ENCODE measurements around the gene NXPE1. TPM values are rescaled to one million over a fixed set of nuclear protein-coding genes. Genes with fewer than 3 reads are reported as not detected.
"Not testable (repeated sequence)": the region's sequence is repeated elsewhere in the genome, so short reads cannot be mapped to it uniquely, and the experiment has no call there.

The NXPE1 gene
- total and polyA plus RNA-seq, 9 of the 15 experiments (the other 6 are each of a cell fraction or from before 2014, with no cell fraction given) = not detected

- Histone ChIP-seq H2AFZ (ENCODE audit: low read depth, low read length) (no peak overlapping the region), H3K9ac (ENCODE audit: insufficient read depth in 1 of 2, low read depth in 2 of 2, low read length in 2 of 2) (no peak overlapping the region), H3K4me1 (replicated peaks in 1 of 2; ENCODE audit: control insufficient read depth in 2 of 2, insufficient read depth in 2 of 2, low read length in 2 of 2) (no peaks in the 10 kb centered on the region), H3K9me3 (replicated peaks; ENCODE audit: control insufficient read depth, insufficient read depth, low read depth, low read length) (peaks cover 11% of the 10 kb centered on the region), H4K20me1 (replicated peaks; ENCODE audit: control insufficient read depth, insufficient read depth, low read length) (no peaks in the 10 kb centered on the region), H3K4me3 (no peak overlapping the region), H3K9me1 (ENCODE audit: control insufficient read depth, insufficient read depth, low read length) (no peaks in the 10 kb centered on the region), H3K4me2 (ENCODE audit: insufficient read depth, low read length) (no peak overlapping the region), H3K27ac (ENCODE audit: extremely low read depth, low read depth, low read length) (no peak overlapping the region), H3K27me3 (ENCODE audit: control insufficient read depth in 2 of 2, insufficient read depth in 2 of 2, low read length in 2 of 2) (no peaks in the 10 kb centered on the region), H3K36me3 (ENCODE audit: control insufficient read depth, insufficient read depth, low read length) (no peaks in the 10 kb centered on the region), H3K79me2 (ENCODE audit: control insufficient read depth, insufficient read depth, low read length) (no peaks in the 10 kb centered on the region)
- POLR2A ChIA-PET = no interaction called here
- in situ Hi-C loops (cut with MboI) = no loop called here
- FAIRE-seq (no peak), DNase-seq (ENCODE audit: extremely low read depth in 1 of 4, low spot score in 3 of 4) (no peak), ATAC-seq (no peak)
- WGBS (ENCODE audit: insufficient coverage, low coverage, missing lambda C conversion rate) = under 1% methylated on average over 9 of the region's 9 CpGs
- CTCF ChIA-PET (ENCODE audit: low intra/inter-chr PET ratio) = no interaction called here
- TF ChIP-seq MBD1 (CRISPR knock-in tag; IDR thresholded peaks at IDR 0.05) (no peak), HNRNPLL (IDR thresholded peaks at IDR 0.05; ENCODE audit: low read depth, low read length, poor library complexity, severe bottlenecking) (no peak), ARID1B (IDR thresholded peaks at IDR 0.05) (no peak), ZNF398 (CRISPR knock-in tag; IDR thresholded peaks at IDR 0.05) (no peak), MED1 (CRISPR knock-in tag; IDR thresholded peaks at IDR 0.05; ENCODE audit: borderline replicate concordance) (no peak), ELF4 (CRISPR knock-in tag; IDR thresholded peaks at IDR 0.05) (no peak), MNT (conservative IDR thresholded peaks at IDR 0.05) (no peak), VEZF1 (CRISPR knock-in tag; IDR thresholded peaks at IDR 0.05) (no peak), KDM4B (IDR thresholded peaks at IDR 0.05; ENCODE audit: borderline replicate concordance in 2 of 2, low read depth in 1 of 2) (no peak)
- intact Hi-C loops (cut with micrococcal nuclease) = no loop called here
- no TSS peak for BruUV-seq (replicated peaks)
Measured at GRCh38 chr11:114609429-114609828, 49.7 kb upstream of the NXPE1 start.

- in situ Hi-C loops (cut with MboI); H3K9me1 ChIP-seq (ENCODE audit: control insufficient read depth, insufficient read depth, low read length); H3K4me1 ChIP-seq (replicated peaks in 1 of 2; ENCODE audit: control insufficient read depth in 2 of 2, insufficient read depth in 2 of 2, low read length in 2 of 2); FAIRE-seq; H3K4me3 ChIP-seq; H3K36me3 ChIP-seq (ENCODE audit: control insufficient read depth, insufficient read depth, low read length); H3K9ac ChIP-seq (ENCODE audit: insufficient read depth in 1 of 2, low read depth in 2 of 2, low read length in 2 of 2); CTCF ChIA-PET (ENCODE audit: low intra/inter-chr PET ratio); H2AFZ ChIP-seq (ENCODE audit: low read depth, low read length); POLR2A ChIA-PET; H3K27me3 ChIP-seq (ENCODE audit: control insufficient read depth in 2 of 2, insufficient read depth in 2 of 2, low read length in 2 of 2); ATAC-seq; H3K79me2 ChIP-seq (ENCODE audit: control insufficient read depth, insufficient read depth, low read length); H3K4me2 ChIP-seq (ENCODE audit: insufficient read depth, low read length); intact Hi-C loops (cut with micrococcal nuclease); H3K27ac ChIP-seq (ENCODE audit: extremely low read depth, low read depth, low read length); H4K20me1 ChIP-seq (replicated peaks; ENCODE audit: control insufficient read depth, insufficient read depth, low read length); DNase-seq (ENCODE audit: extremely low read depth in 1 of 4, low spot score in 3 of 4); BruUV-seq (replicated peaks): not testable (repeated sequence)
- peaks cover 11% of the 10 kb centered on the region for H3K9me3 ChIP-seq (replicated peaks; ENCODE audit: control insufficient read depth, insufficient read depth, low read depth, low read length)
- WGBS (ENCODE audit: insufficient coverage, low coverage, missing lambda C conversion rate) = 3% methylated on average over 9 of the region's 9 CpGs
Measured at GRCh38 chr11:114608605-114609004, 48.9 kb upstream of the NXPE1 start.

All from K562 (cell line).